CD14-positive monocyte (primary cell): ENCODE results near the gene RNF19B. TPM values are rescaled to one million over a fixed set of nuclear protein-coding genes. Genes with fewer than 3 reads are reported as not detected.
"Not testable (repeated sequence)": the region's sequence is repeated elsewhere in the genome, so short reads cannot be mapped to it uniquely, and the experiment has no call there.

Experiments
- DNase-seq, 3 donors: peaks; one replicate each; pipeline ENCODE4 v3.0.0-alpha.2; 2011 to 2022
- H2AFZ ChIP-seq: 2 replicates; pipeline ENCODE4 v1.6.0; 2012; ENCODE audit warnings: mild to moderate bottlenecking, low read depth, low read length, inconsistent platforms; ENCODE audit not compliant: insufficient read depth, poor library complexity, severe bottlenecking
- H3K27ac ChIP-seq, 2 donors: 1 replicate in 1 of 2; 2 replicates in 1 of 2; pipeline ENCODE4 v1.5.1; 2012 to 2013; ENCODE audit warnings: low read length in 2 of 2, control low read depth in 1 of 2, inconsistent platforms in 1 of 2, low read depth in 1 of 2, mild to moderate bottlenecking in 1 of 2
- H3K27me3 ChIP-seq, 2 donors: one replicate each; pipeline versions ENCODE4 v1.6.0 to v1.6.1; 2011 to 2013; ENCODE audit warnings: low read length in 2 of 2; ENCODE audit not compliant: control insufficient read depth in 2 of 2, insufficient read depth in 2 of 2
- H3K36me3 ChIP-seq, 2 donors: replicated peaks in 1 of 2; 1 replicate in 1 of 2; 2 replicates in 1 of 2; pipeline versions ENCODE4 v1.5.1 to v1.6.1; 2012 to 2013; ENCODE audit warnings: low read length in 2 of 2, control low read depth in 1 of 2, inconsistent platforms in 1 of 2, mild to moderate bottlenecking in 1 of 2; ENCODE audit not compliant: insufficient read depth in 2 of 2, control insufficient read depth in 1 of 2
- H3K4me1 ChIP-seq, 2 donors: 1 replicate in 1 of 2; 2 replicates in 1 of 2; pipeline versions ENCODE4 v1.5.1 to v1.6.1; 2012 to 2013; ENCODE audit warnings: low read length in 2 of 2, control low read depth in 1 of 2, inconsistent platforms in 1 of 2, mild to moderate bottlenecking in 1 of 2, moderate library complexity in 1 of 2; ENCODE audit not compliant: insufficient read depth in 2 of 2, control insufficient read depth in 1 of 2
- H3K4me2 ChIP-seq: replicated peaks from 2 replicates; pipeline ENCODE3; 2012; ENCODE audit warnings: low read length, moderate library complexity, mild to moderate bottlenecking; ENCODE audit not compliant: poor library complexity, severe bottlenecking; ENCODE audit errors: extremely low read depth
- H3K4me3 ChIP-seq, 3 experiments: fragments of 200-600 bp in 1 of 3; sonication (generic) in 1 of 3; replicated peaks in 1 of 3; 1 replicate in 2 of 3; 2 replicates in 1 of 3; pipeline ENCODE4 v1.5.1; 2011 to 2013; ENCODE audit warnings: low read length in 3 of 3, mild to moderate bottlenecking in 3 of 3, control low read depth in 2 of 3, low read depth in 2 of 3, inconsistent platforms in 1 of 3, moderate library complexity in 1 of 3
- H3K79me2 ChIP-seq: 2 replicates; pipeline ENCODE4 v1.6.0; 2012; ENCODE audit warnings: mild to moderate bottlenecking, control low read depth, inconsistent platforms, low read length, moderate library complexity; ENCODE audit not compliant: insufficient read depth
- H3K9ac ChIP-seq: 2 replicates; pipeline ENCODE4 v1.6.0; 2017; ENCODE audit warnings: low read length, mild to moderate bottlenecking; ENCODE audit not compliant: insufficient read depth, poor library complexity, severe bottlenecking
- H3K9me3 ChIP-seq, 2 donors: replicated peaks in 1 of 2; 1 replicate in 1 of 2; 2 replicates in 1 of 2; pipeline versions ENCODE4 v1.5.1 to v1.6.1; 2012 to 2013; ENCODE audit warnings: low read length in 2 of 2, control low read depth in 1 of 2; ENCODE audit not compliant: control insufficient read depth in 1 of 2, insufficient read depth in 1 of 2
- H4K20me1 ChIP-seq: 2 replicates; pipeline ENCODE4 v1.6.0; 2012; ENCODE audit warnings: mild to moderate bottlenecking, low read length, control low read depth, moderate library complexity; ENCODE audit not compliant: insufficient read depth
- H3K27ac Mint-ChIP-seq, 7 donors: one replicate each; pipeline ENCODE4 v1.8.0; 2020; ENCODE audit warnings: mild to moderate bottlenecking in 7 of 7, mixed read lengths in 7 of 7, moderate library complexity in 6 of 7, inconsistent platforms in 2 of 7
- H3K27me3 Mint-ChIP-seq, 3 donors: one replicate each; pipeline ENCODE4 v1.8.0; 2021 to 2022; ENCODE audit warnings: low read depth in 3 of 3, mild to moderate bottlenecking in 3 of 3, mixed read lengths in 3 of 3, moderate library complexity in 3 of 3, inconsistent platforms in 1 of 3
- H3K36me3 Mint-ChIP-seq, 2 donors: one replicate each; pipeline ENCODE4 v1.8.0; 2020; ENCODE audit warnings: mixed read lengths in 2 of 2, inconsistent platforms in 1 of 2, mild to moderate bottlenecking in 1 of 2
- H3K4me1 Mint-ChIP-seq: one replicate; pipeline ENCODE4 v1.8.0; 2020; ENCODE audit warnings: mild to moderate bottlenecking, mixed read lengths
- H3K4me3 Mint-ChIP-seq, 2 donors: one replicate each; pipeline ENCODE4 v1.8.0; 2020; ENCODE audit warnings: mild to moderate bottlenecking in 2 of 2, mixed read lengths in 2 of 2, moderate library complexity in 1 of 2
- H3K9me3 Mint-ChIP-seq, 7 donors: one replicate each; pipeline ENCODE4 v1.8.0; 2020 to 2022; ENCODE audit warnings: mixed read lengths in 7 of 7, mild to moderate bottlenecking in 6 of 7, moderate library complexity in 6 of 7, inconsistent platforms in 2 of 7
- WGBS: methylation state at CpG from one replicate; pipeline ENCODE4 v1.1.5; 2013; ENCODE audit warnings: missing lambda C conversion rate; ENCODE audit not compliant: insufficient coverage; 5-methylcytosine and 5-hydroxymethylcytosine counted together
- intact Hi-C, 2 donors: fragments of 100-400 bp; cut with micrococcal nuclease; formaldehyde crosslinking; loops; one replicate each; pipeline versions ENCODE4 v1.15.0 to v1.15.1; 2023
- polyA plus RNA-seq, 3 donors: library from polyadenylated mRNA; depleted of rRNA in 1 of 3; unstranded in 2 of 3; stranded (reverse) in 1 of 3; fragments of 300-500 nt in 2 of 3; fragments of >200 nt in 1 of 3; fragmentation: Illumina TruSeq in 2 of 3; gene quantifications; 1 replicate in 2 of 3; 2 replicates in 1 of 3; pipeline ENCODE4 v1.2.3, GENCODE V29; 2012 to 2021
- TF ChIP-seq, protein P1 (sequence below): fragments of 200-600 bp; IDR thresholded peaks from one replicate; pipeline ENCODE4 v1.8.0; 2022; ENCODE audit warnings: antibody characterized with exemption, mild to moderate bottlenecking

Gene RNF19B
- polyA plus RNA-seq, 3 donors: 4.1 to 106 (median 5.8) TPM

DNA sequence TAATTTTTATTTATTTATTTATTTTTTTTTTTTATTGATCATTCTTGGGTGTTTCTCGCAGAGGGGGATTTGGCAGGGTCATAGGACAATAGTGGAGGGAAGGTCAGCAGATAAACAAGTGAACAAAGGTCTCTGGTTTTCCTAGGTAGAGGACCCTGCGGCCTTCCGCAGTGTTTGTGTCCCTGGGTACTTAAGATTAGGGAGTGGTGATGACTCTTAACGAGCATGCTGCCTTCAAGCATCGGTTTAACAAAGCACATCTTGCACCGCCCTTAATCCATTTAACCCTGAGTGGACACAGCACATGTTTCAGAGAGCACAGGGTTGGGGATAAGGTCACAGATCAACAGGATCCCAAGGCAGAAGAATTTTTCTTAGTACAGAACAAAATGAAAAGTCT lies 8.8 kb upstream of the RNF19B start:
- not testable (repeated sequence) for H3K79me2 ChIP-seq

GRCh38 chr1:32972814-32973428 lies 8.3 kb upstream of the RNF19B start:
- peak overlapping the region; percentile 88 for H3K4me2 ChIP-seq
- Mint-ChIP-seq H3K4me3 (peak overlapping the region; percentile 78 to 94), H3K36me3 (peaks cover 9 to 23% of the 10 kb centered on the region in 2 donors), H3K27ac (peak overlapping the region in 1 of 7 donors; percentile 70), H3K4me1 (peaks cover 34% of the 10 kb centered on the region), H3K27me3 (peaks cover 27 to 30% (median 29%) of the 10 kb centered on the region in 3 donors), H3K9me3 (peaks cover 0 to 14% (median 5%) of the 10 kb centered on the region in 7 donors)
- H3K27me3 ChIP-seq: peaks cover 22 to 26% of the 10 kb centered on the region in 2 donors
- no peaks in the 10 kb centered on the region for H4K20me1 ChIP-seq
- no peaks in the 10 kb centered on the region for H3K36me3 ChIP-seq
- peaks cover 28% of the 10 kb centered on the region in 2 donors for H3K4me1 ChIP-seq
- intact Hi-C loops: no loop called here
- peak overlapping the region; percentile 28 to 73 (median 39) for H3K4me3 ChIP-seq
- TF ChIP-seq, protein P1, sequence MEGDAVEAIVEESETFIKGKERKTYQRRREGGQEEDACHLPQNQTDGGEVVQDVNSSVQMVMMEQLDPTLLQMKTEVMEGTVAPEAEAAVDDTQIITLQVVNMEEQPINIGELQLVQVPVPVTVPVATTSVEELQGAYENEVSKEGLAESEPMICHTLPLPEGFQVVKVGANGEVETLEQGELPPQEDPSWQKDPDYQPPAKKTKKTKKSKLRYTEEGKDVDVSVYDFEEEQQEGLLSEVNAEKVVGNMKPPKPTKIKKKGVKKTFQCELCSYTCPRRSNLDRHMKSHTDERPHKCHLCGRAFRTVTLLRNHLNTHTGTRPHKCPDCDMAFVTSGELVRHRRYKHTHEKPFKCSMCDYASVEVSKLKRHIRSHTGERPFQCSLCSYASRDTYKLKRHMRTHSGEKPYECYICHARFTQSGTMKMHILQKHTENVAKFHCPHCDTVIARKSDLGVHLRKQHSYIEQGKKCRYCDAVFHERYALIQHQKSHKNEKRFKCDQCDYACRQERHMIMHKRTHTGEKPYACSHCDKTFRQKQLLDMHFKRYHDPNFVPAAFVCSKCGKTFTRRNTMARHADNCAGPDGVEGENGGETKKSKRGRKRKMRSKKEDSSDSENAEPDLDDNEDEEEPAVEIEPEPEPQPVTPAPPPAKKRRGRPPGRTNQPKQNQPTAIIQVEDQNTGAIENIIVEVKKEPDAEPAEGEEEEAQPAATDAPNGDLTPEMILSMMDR: no peak
- no peaks in the 10 kb centered on the region for H3K9me3 ChIP-seq
- under 1% methylated on average over 53 of the region's 58 CpGs for WGBS
- H3K9ac ChIP-seq: peak overlapping the region; percentile 67
- peak overlapping the region; percentile 86 for H2AFZ ChIP-seq
- no peak overlapping the region for H3K27ac ChIP-seq
- no peak for DNase-seq
- H3K79me2 ChIP-seq: no peaks in the 10 kb centered on the region

More for the DNA sequence above, 8.8 kb upstream of the RNF19B start:
- H4K20me1 ChIP-seq, H3K9ac ChIP-seq, H3K4me3 Mint-ChIP-seq, H3K27ac ChIP-seq, H3K36me3 ChIP-seq, DNase-seq, H3K9me3 ChIP-seq, H3K27ac Mint-ChIP-seq, H2AFZ ChIP-seq, intact Hi-C loops: not testable (repeated sequence)
- H3K4me1 Mint-ChIP-seq: peaks cover 37% of the 10 kb centered on the region
- peaks cover 0 to 14% (median 5%) of the 10 kb centered on the region in 7 donors for H3K9me3 Mint-ChIP-seq
- Histone ChIP-seq H3K4me1 (peaks cover 30 to 34% of the 10 kb centered on the region in 2 donors), H3K27me3 (peaks cover 22 to 26% of the 10 kb centered on the region in 2 donors), H3K4me2 (peak overlapping the region; percentile 88), H3K4me3 (peak overlapping the region in 1 of 3 experiments; percentile 73)
- peaks cover 9 to 23% of the 10 kb centered on the region in 2 donors for H3K36me3 Mint-ChIP-seq
- WGBS: no CpG with 5 or more reads among the region's 6 CpGs
- H3K27me3 Mint-ChIP-seq: peaks cover 27 to 30% (median 29%) of the 10 kb centered on the region in 3 donors
